HepG2 (cell line): ENCODE data around the gene STRBP. TPM values are rescaled to one million over a fixed set of nuclear protein-coding genes. Genes with fewer than 3 reads are reported as not detected.

Source experiments
- ATAC-seq: fragments of 200-7000 bp; cut with Tn5 transposase; 3 replicates; pipeline ENCODE4 v1.9.1; 2020; ENCODE audit warnings: mild to moderate bottlenecking, moderate library complexity
- BruUV-seq: library from RNA; stranded (reverse); fragments of 400-500 nt; replicated peaks from 2 replicates; lab custom pipeline; 2021; lab: Mats Ljungman, UMichigan
- CTCF ChIA-PET: fragments of 300-600 bp; formaldehyde crosslinking; extraction: SDS; loops from one replicate; lab custom pipeline; 2021; ENCODE audit warnings: low total read pairs, inconsistent platforms, low intra/inter-chr PET ratio; lab: Yijun Ruan, JAX
- POLR2A ChIA-PET: fragments of 350-600 bp; sonication (Branson Sonifier 250); formaldehyde crosslinking; loops from one replicate; lab custom pipeline; 2020; ENCODE audit warnings: antibody characterized with exemption, inconsistent platforms; lab: Yijun Ruan, JAX
- DNase-seq: peaks from one replicate; pipeline ENCODE4 v3.0.0-alpha.2; 2015; ENCODE audit warnings: low spot score
- FAIRE-seq: peaks from 3 replicates; lab custom pipeline; 2011; peaks lifted over from hg19 to GRCh38; lab: Jason Lieb, UNC
- H2AFZ ChIP-seq: one replicate; pipeline ENCODE4 v1.6.1; 2011; ENCODE audit warnings: low read length, inconsistent platforms
- H3K27ac ChIP-seq: fragments of 300-600 bp; 3 replicates; pipeline ENCODE4 v1.8.0; 2011; ENCODE audit warnings: mixed run types, mild to moderate bottlenecking, mixed read lengths, low read length, inconsistent platforms; ENCODE audit not compliant: insufficient read depth; ENCODE audit errors: extremely low read length
- H3K27me3 ChIP-seq, 2 experiments: fragments of 200-600 bp in 1 of 2; 2 replicates in 1 of 2; 3 replicates in 1 of 2; pipeline versions ENCODE4 v1.6.0 to v1.8.0; 2011; ENCODE audit warnings: low read length in 2 of 2, mild to moderate bottlenecking in 2 of 2, moderate library complexity in 2 of 2, inconsistent platforms in 1 of 2; ENCODE audit not compliant: insufficient read depth in 2 of 2, control insufficient read depth in 1 of 2
- H3K36me3 ChIP-seq, 2 experiments: fragments of 200-600 bp in 1 of 2; replicated peaks in 1 of 2; 2 replicates in 1 of 2; 3 replicates in 1 of 2; pipeline versions ENCODE4 v1.5.1 to v1.8.0; 2011; ENCODE audit warnings: low read length in 2 of 2, inconsistent platforms in 1 of 2; ENCODE audit not compliant: insufficient read depth in 2 of 2, control insufficient read depth in 1 of 2
- H3K4me1 ChIP-seq: 2 replicates; pipeline ENCODE4 v1.5.1; 2012; ENCODE audit warnings: low read length, inconsistent platforms; ENCODE audit not compliant: insufficient read depth
- H3K4me2 ChIP-seq: 2 replicates; pipeline ENCODE4 v1.6.0; 2011; ENCODE audit warnings: low read depth, low read length, inconsistent platforms
- H3K4me3 ChIP-seq, 3 experiments: fragments of 200-600 bp in 1 of 3; sonication (generic), shearing (Covaris generic) in 1 of 3; replicated peaks in 1 of 3; 2 replicates each; pipeline ENCODE4 v1.5.1; 2011 to 2016; ENCODE audit warnings: low read length in 3 of 3, inconsistent platforms in 2 of 3, low read depth in 2 of 3, mild to moderate bottlenecking in 2 of 3, control low read depth in 1 of 3, mixed read lengths in 1 of 3; ENCODE audit not compliant: insufficient read depth in 1 of 3
- H3K79me2 ChIP-seq: one replicate; pipeline ENCODE4 v1.6.1; 2011; ENCODE audit warnings: low read length, inconsistent platforms; ENCODE audit not compliant: insufficient read depth
- H3K9ac ChIP-seq: 2 replicates; pipeline ENCODE4 v1.6.0; 2011; ENCODE audit warnings: mild to moderate bottlenecking, low read depth, low read length, inconsistent platforms; ENCODE audit not compliant: insufficient read depth
- H3K9me3 ChIP-seq: 2 replicates; pipeline ENCODE4 v1.5.1; 2012; ENCODE audit warnings: mild to moderate bottlenecking, low read length
- H4K20me1 ChIP-seq: 2 replicates; pipeline ENCODE4 v1.6.0; 2011; ENCODE audit warnings: inconsistent platforms, mild to moderate bottlenecking, low read length, moderate library complexity; ENCODE audit not compliant: insufficient read depth
- EHMT2 ChIP-seq: fragments of 200-600 bp; sonication (generic); IDR thresholded peaks from 2 replicates; pipeline ENCODE4 v1.7.0; 2017; ENCODE audit warnings: antibody characterized with exemption, low read depth, low read length, borderline replicate concordance
- ELF1 ChIP-seq: sonication (generic); formaldehyde crosslinking; IDR thresholded peaks from 2 replicates; pipeline ENCODE4 v1.4.0; 2020; ENCODE audit warnings: missing genetic modification reagents
- HMGA1 ChIP-seq: sonication (generic); formaldehyde crosslinking; conservative IDR thresholded peaks from 2 replicates; pipeline ENCODE4 v1.4.0; 2020; ENCODE audit warnings: missing genetic modification reagents
- MAZ ChIP-seq, 2 experiments: sonication (generic) in 1 of 2; formaldehyde crosslinking in 1 of 2; IDR thresholded peaks; 2 replicates each; pipeline versions ENCODE4 v1.5.0 to v1.6.1; 2012 to 2020; ENCODE audit warnings: low read depth in 2 of 2, mild to moderate bottlenecking in 2 of 2, borderline replicate concordance in 1 of 2, improper control_type of control experiment in 1 of 2, low read length in 1 of 2, missing genetic modification reagents in 1 of 2, moderate library complexity in 1 of 2
- NFRKB ChIP-seq: fragments of 450-650 bp; IDR thresholded peaks from 2 replicates; pipeline ENCODE4 v1.6.1; 2017
- PCBP1 ChIP-seq: fragments of 200-400 bp; formaldehyde crosslinking; IDR thresholded peaks from 2 replicates; pipeline ENCODE4 v1.6.1; 2017; ENCODE audit warnings: mild to moderate bottlenecking, low read depth, low read length, borderline replicate concordance
- SP2 ChIP-seq: sonication (generic); formaldehyde crosslinking; IDR thresholded peaks from 2 replicates; pipeline ENCODE4 v1.5.1; 2020; ENCODE audit warnings: mild to moderate bottlenecking, missing genetic modification reagents
- TBL1XR1 ChIP-seq: fragments of 150-350 bp; IDR thresholded peaks from 2 replicates; pipeline ENCODE4 v1.6.1; 2014; ENCODE audit warnings: borderline replicate concordance, low read length; ENCODE audit not compliant: partially characterized antibody
- TCF12 ChIP-seq, 2 experiments: fragments of 450-650 bp in 1 of 2; sonication (generic) in 1 of 2; formaldehyde crosslinking in 1 of 2; IDR thresholded peaks; 2 replicates each; pipeline versions ENCODE4 v1.6.1 to v1.8.0; 2017 to 2022; ENCODE audit warnings: antibody characterized with exemption in 1 of 2, mild to moderate bottlenecking in 1 of 2, missing genetic modification reagents in 1 of 2, moderate library complexity in 1 of 2
- ZFX ChIP-seq: sonication (generic); formaldehyde crosslinking; IDR thresholded peaks from 2 replicates; pipeline ENCODE4 v1.4.0; 2020; ENCODE audit warnings: mild to moderate bottlenecking, low read depth, missing genetic modification reagents, moderate library complexity
- ZNF256 ChIP-seq: sonication (generic); formaldehyde crosslinking; conservative IDR thresholded peaks from 2 replicates; pipeline ENCODE4 v1.4.0; 2020; ENCODE audit warnings: missing genetic modification reagents
- ZNF589 ChIP-seq: sonication (generic); formaldehyde crosslinking; conservative IDR thresholded peaks from 2 replicates; pipeline ENCODE4 v1.8.0; 2022; ENCODE audit warnings: mild to moderate bottlenecking, moderate library complexity, missing genetic modification reagents
- WGBS: methylation state at CpG from one replicate; pipeline ENCODE4 v1.1.6; 2017; ENCODE audit warnings: low lambda C conversion rate; 5-methylcytosine and 5-hydroxymethylcytosine counted together
- in situ Hi-C: cut with HindIII; loops from 2 replicates; pipeline ENCODE4 v1.10.0; 2017; ENCODE audit warnings: low pct_unique_long_range_greater_than_20kb; ENCODE audit not compliant: extremely low pct_ligation_motif_present
- intact Hi-C: fragments of 100-400 bp; cut with micrococcal nuclease; formaldehyde crosslinking; loops from one replicate; pipeline ENCODE4 v1.10.0; 2022; ENCODE audit not compliant: unreplicated experiment
- polyA plus RNA-seq, 8 experiments: library from polyadenylated mRNA; depleted of rRNA in 3 of 8; stranded (reverse) in 7 of 8; unstranded in 1 of 8; fragments of >200 nt; fragmentation: Illumina TruSeq in 4 of 8; extraction: Trizol in 4 of 8; gene quantifications; 2 replicates each; pipeline versions ENCODE4 v1.2.1 to v1.2.3, GENCODE V29; 2011 to 2016; ENCODE audit warnings: low read depth in 4 of 8, missing spikeins in 1 of 8, mixed read lengths in 1 of 8; ENCODE audit not compliant: insufficient read depth in 1 of 8
- total RNA-seq, 5 experiments: library from RNA; depleted of rRNA; stranded (reverse); fragments of >200 nt; fragmentation: Illumina TruSeq; extraction: Trizol; gene quantifications; 2 replicates each; pipeline ENCODE4 v1.2.3, GENCODE V29; 2016; ENCODE audit warnings: low read depth in 1 of 5
- TF ChIP-seq, protein P1 (sequence below): sonication (generic); formaldehyde crosslinking; IDR thresholded peaks from 2 replicates; pipeline ENCODE4 v1.4.0; 2020; ENCODE audit warnings: mild to moderate bottlenecking, missing genetic modification reagents
- TF ChIP-seq, protein P2 (sequence below): sonication (generic); formaldehyde crosslinking; IDR thresholded peaks from 2 replicates; pipeline ENCODE4 v1.4.0; 2020; ENCODE audit warnings: missing genetic modification reagents

The STRBP gene
- total and polyA plus RNA-seq, 2 of the 13 experiments (the other 11 are each of a cell fraction or from before 2014, with no cell fraction given) = 14.5 to 38.5 TPM

DNA sequence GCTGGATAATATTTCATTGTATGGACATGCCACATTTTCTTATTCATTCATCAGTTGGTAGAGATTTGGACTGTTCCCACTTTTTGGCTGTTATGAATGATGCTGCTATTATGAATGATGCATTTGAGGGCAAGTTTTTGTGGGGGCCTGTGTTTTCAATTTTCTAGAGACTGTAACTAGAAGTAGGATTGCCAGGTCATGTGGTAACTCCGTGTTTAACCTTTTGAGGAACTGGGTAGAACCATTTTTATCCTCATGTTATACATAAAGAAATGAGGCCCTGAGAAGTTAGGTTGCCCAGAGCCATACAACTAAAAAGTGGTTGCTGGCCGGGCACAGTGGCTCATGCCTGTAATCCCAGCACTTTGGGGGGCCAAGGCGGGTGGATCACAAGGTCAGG, 22.4 kb upstream of the STRBP start:
- POLR2A ChIA-PET = no interaction called here
- H3K27me3 ChIP-seq = peaks cover 1 to 6% of the 10 kb centered on the region in 2 experiments; a peak in 2 of 5 replicates
- WGBS = 5% methylated on average over 3 of the region's 3 CpGs
- no peak overlapping the region for H3K27ac ChIP-seq
- TF ChIP-seq ELF1 (CRISPR knock-in tag) (no peak), TBL1XR1 (no peak), ZFX (CRISPR knock-in tag) (no peak), ZNF589 (CRISPR knock-in tag) (no peak), MAZ (IDR thresholded peaks at IDR 0.05; ENCODE audit: borderline replicate concordance, low read depth, low read length) (no peak), MAZ (CRISPR knock-in tag; IDR thresholded peaks at IDR 0.05; ENCODE audit: low read depth) (no peak), TCF12 (IDR thresholded peaks at IDR 0.05) (no peak), TCF12 (CRISPR knock-in tag; IDR thresholded peaks at IDR 0.05) (no peak), SP2 (no peak), PCBP1 (no peak), ZNF256 (CRISPR knock-in tag) (no peak), EHMT2 (no peak), HMGA1 (CRISPR knock-in tag) (no peak), NFRKB (no peak)
- TF ChIP-seq, protein P1, sequence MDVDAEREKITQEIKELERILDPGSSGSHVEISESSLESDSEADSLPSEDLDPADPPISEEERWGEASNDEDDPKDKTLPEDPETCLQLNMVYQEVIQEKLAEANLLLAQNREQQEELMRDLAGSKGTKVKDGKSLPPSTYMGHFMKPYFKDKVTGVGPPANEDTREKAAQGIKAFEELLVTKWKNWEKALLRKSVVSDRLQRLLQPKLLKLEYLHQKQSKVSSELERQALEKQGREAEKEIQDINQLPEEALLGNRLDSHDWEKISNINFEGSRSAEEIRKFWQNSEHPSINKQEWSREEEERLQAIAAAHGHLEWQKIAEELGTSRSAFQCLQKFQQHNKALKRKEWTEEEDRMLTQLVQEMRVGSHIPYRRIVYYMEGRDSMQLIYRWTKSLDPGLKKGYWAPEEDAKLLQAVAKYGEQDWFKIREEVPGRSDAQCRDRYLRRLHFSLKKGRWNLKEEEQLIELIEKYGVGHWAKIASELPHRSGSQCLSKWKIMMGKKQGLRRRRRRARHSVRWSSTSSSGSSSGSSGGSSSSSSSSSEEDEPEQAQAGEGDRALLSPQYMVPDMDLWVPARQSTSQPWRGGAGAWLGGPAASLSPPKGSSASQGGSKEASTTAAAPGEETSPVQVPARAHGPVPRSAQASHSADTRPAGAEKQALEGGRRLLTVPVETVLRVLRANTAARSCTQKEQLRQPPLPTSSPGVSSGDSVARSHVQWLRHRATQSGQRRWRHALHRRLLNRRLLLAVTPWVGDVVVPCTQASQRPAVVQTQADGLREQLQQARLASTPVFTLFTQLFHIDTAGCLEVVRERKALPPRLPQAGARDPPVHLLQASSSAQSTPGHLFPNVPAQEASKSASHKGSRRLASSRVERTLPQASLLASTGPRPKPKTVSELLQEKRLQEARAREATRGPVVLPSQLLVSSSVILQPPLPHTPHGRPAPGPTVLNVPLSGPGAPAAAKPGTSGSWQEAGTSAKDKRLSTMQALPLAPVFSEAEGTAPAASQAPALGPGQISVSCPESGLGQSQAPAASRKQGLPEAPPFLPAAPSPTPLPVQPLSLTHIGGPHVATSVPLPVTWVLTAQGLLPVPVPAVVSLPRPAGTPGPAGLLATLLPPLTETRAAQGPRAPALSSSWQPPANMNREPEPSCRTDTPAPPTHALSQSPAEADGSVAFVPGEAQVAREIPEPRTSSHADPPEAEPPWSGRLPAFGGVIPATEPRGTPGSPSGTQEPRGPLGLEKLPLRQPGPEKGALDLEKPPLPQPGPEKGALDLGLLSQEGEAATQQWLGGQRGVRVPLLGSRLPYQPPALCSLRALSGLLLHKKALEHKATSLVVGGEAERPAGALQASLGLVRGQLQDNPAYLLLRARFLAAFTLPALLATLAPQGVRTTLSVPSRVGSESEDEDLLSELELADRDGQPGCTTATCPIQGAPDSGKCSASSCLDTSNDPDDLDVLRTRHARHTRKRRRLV (CRISPR knock-in tag) = no peak
- TF ChIP-seq, protein P2, sequence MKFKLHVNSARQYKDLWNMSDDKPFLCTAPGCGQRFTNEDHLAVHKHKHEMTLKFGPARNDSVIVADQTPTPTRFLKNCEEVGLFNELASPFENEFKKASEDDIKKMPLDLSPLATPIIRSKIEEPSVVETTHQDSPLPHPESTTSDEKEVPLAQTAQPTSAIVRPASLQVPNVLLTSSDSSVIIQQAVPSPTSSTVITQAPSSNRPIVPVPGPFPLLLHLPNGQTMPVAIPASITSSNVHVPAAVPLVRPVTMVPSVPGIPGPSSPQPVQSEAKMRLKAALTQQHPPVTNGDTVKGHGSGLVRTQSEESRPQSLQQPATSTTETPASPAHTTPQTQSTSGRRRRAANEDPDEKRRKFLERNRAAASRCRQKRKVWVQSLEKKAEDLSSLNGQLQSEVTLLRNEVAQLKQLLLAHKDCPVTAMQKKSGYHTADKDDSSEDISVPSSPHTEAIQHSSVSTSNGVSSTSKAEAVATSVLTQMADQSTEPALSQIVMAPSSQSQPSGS (CRISPR knock-in tag) = no peak
- no peaks in the 10 kb centered on the region for H3K36me3 ChIP-seq
- H3K79me2 ChIP-seq = no peaks in the 10 kb centered on the region
- CTCF ChIA-PET = no interaction called here
- no peak overlapping the region for H3K4me3 ChIP-seq
- no peak overlapping the region for H3K9ac ChIP-seq
- FAIRE-seq = no peak
- no peaks in the 10 kb centered on the region; the same call in 1 of the 2 replicates for H3K4me1 ChIP-seq
- no TSS peak for BruUV-seq
- H3K4me2 ChIP-seq = no peak overlapping the region
- H4K20me1 ChIP-seq = no peaks in the 10 kb centered on the region
- intact Hi-C loops = no loop called here
- no peak for DNase-seq
- H3K9me3 ChIP-seq = no peaks in the 10 kb centered on the region
- in situ Hi-C loops = no loop called here
- ATAC-seq = no peak
- no peak overlapping the region for H2AFZ ChIP-seq
